HepG2 (cell line): ENCODE data around the gene NLE1. TPM values are rescaled to one million over a fixed set of nuclear protein-coding genes. Genes with fewer than 3 reads are reported as not detected.
A peak's percentile ranks its signal among the peaks of the same experiment; 100 is the strongest.

Experiments used
- ASH2L ChIP-seq: fragments of 300-600, 200-600 bp; sonication (generic); IDR thresholded peaks from 2 replicates; pipeline ENCODE4 v1.7.0; 2017; ENCODE audit warnings: low read depth, mild to moderate bottlenecking, moderate library complexity, mixed read lengths, low read length; ENCODE audit not compliant: insufficient read length
- EED ChIP-seq: sonication (generic); formaldehyde crosslinking; IDR thresholded peaks from 2 replicates; pipeline ENCODE4 v1.5.0; 2020; ENCODE audit warnings: mild to moderate bottlenecking, missing genetic modification reagents
- ERF ChIP-seq: IDR thresholded peaks from 2 replicates; pipeline ENCODE4 v1.6.1; 2018; ENCODE audit warnings: missing biosample characterization, missing genetic modification reagents
- ESRRA ChIP-seq: sonication (generic); formaldehyde crosslinking; IDR thresholded peaks from 2 replicates; pipeline ENCODE4 v1.5.1; 2020; ENCODE audit warnings: mild to moderate bottlenecking, low read depth, missing genetic modification reagents
- HDAC1 ChIP-seq: sonication (generic); formaldehyde crosslinking; IDR thresholded peaks from 2 replicates; pipeline ENCODE4 v1.5.1; 2020; ENCODE audit warnings: mild to moderate bottlenecking, missing genetic modification reagents
- HNF4G ChIP-seq, 2 experiments: sonication (generic) in 1 of 2; formaldehyde crosslinking in 1 of 2; IDR thresholded peaks; 2 replicates each; pipeline versions ENCODE4 v1.4.0 to v1.6.1; 2011 to 2020; ENCODE audit warnings: borderline replicate concordance in 2 of 2, low read depth in 2 of 2, mild to moderate bottlenecking in 2 of 2, low read length in 1 of 2, missing genetic modification reagents in 1 of 2, moderate library complexity in 1 of 2
- HNRNPLL ChIP-seq: fragments of 200-400 bp; formaldehyde crosslinking; IDR thresholded peaks from 2 replicates; pipeline ENCODE4 v1.6.1; 2017; ENCODE audit warnings: mild to moderate bottlenecking, low read depth, low read length; ENCODE audit not compliant: poor library complexity, severe bottlenecking
- KLF6 ChIP-seq: IDR thresholded peaks from 2 replicates; pipeline ENCODE4 v1.8.0; 2016; ENCODE audit warnings: missing biosample characterization, missing genetic modification reagents
- MXD4 ChIP-seq: IDR thresholded peaks from 2 replicates; pipeline ENCODE4 v1.6.1; 2016; ENCODE audit warnings: mild to moderate bottlenecking, missing biosample characterization, missing genetic modification reagents
- PCBP1 ChIP-seq: fragments of 200-400 bp; formaldehyde crosslinking; IDR thresholded peaks from 2 replicates; pipeline ENCODE4 v1.6.1; 2017; ENCODE audit warnings: mild to moderate bottlenecking, low read depth, low read length, borderline replicate concordance
- RBM22 ChIP-seq: fragments of 200-400 bp; formaldehyde crosslinking; optimal IDR thresholded peaks from 2 replicates; pipeline ENCODE3; 2017; ENCODE audit warnings: mild to moderate bottlenecking, low read length, moderate library complexity
- RCOR2 ChIP-seq: IDR thresholded peaks from 2 replicates; pipeline ENCODE4 v1.6.1; 2016; ENCODE audit warnings: missing biosample characterization, missing genetic modification reagents
- SAP130 ChIP-seq: IDR thresholded peaks from 2 replicates; pipeline ENCODE4 v1.6.1; 2016; ENCODE audit warnings: low read depth
- TBP ChIP-seq: sonication (generic); formaldehyde crosslinking; IDR thresholded peaks from 2 replicates; pipeline ENCODE4 v1.5.0; 2020; ENCODE audit warnings: missing genetic modification reagents
- TCF7L2 ChIP-seq: IDR thresholded peaks from 2 replicates; pipeline ENCODE4 v1.6.1; 2011; ENCODE audit warnings: mild to moderate bottlenecking, low read depth, low read length, moderate library complexity
- ZFY ChIP-seq: sonication (generic); formaldehyde crosslinking; IDR thresholded peaks from 2 replicates; pipeline ENCODE4 v1.4.0; 2020; ENCODE audit warnings: missing genetic modification reagents
- ZNF33B ChIP-seq: sonication (generic); formaldehyde crosslinking; IDR thresholded peaks from 2 replicates; pipeline ENCODE4 v1.5.1; 2020; ENCODE audit warnings: mild to moderate bottlenecking, missing genetic modification reagents
- ZNF343 ChIP-seq: sonication (generic); formaldehyde crosslinking; IDR thresholded peaks from 2 replicates; pipeline ENCODE4 v1.4.0; 2020; ENCODE audit warnings: mild to moderate bottlenecking, missing genetic modification reagents
- ZNF564 ChIP-seq: sonication (generic); formaldehyde crosslinking; IDR thresholded peaks from 2 replicates; pipeline ENCODE4 v1.8.1; 2023; ENCODE audit warnings: mild to moderate bottlenecking, missing genetic modification reagents
- ZNF674 ChIP-seq: sonication (generic); formaldehyde crosslinking; IDR thresholded peaks from 2 replicates; pipeline ENCODE4 v1.5.0; 2020; ENCODE audit warnings: low read depth, mild to moderate bottlenecking, missing genetic modification reagents
- ZNF749 ChIP-seq: sonication (generic); formaldehyde crosslinking; IDR thresholded peaks from 2 replicates; pipeline ENCODE4 v1.8.0; 2022; ENCODE audit warnings: mild to moderate bottlenecking, missing genetic modification reagents, moderate library complexity, borderline replicate concordance
- ZNF768 ChIP-seq: sonication (generic); formaldehyde crosslinking; IDR thresholded peaks from 2 replicates; pipeline ENCODE4 v1.4.0; 2020; ENCODE audit warnings: missing genetic modification reagents
- ZSCAN22 ChIP-seq: sonication (generic); formaldehyde crosslinking; IDR thresholded peaks from 2 replicates; pipeline ENCODE4 v1.4.0; 2020; ENCODE audit warnings: mild to moderate bottlenecking, missing genetic modification reagents
- polyA plus RNA-seq, 8 experiments: library from polyadenylated mRNA; depleted of rRNA in 3 of 8; stranded (reverse) in 7 of 8; unstranded in 1 of 8; fragments of >200 nt; fragmentation: Illumina TruSeq in 4 of 8; extraction: Trizol in 4 of 8; gene quantifications; 2 replicates each; pipeline versions ENCODE4 v1.2.1 to v1.2.3, GENCODE V29; 2011 to 2016; ENCODE audit warnings: low read depth in 4 of 8, missing spikeins in 1 of 8, mixed read lengths in 1 of 8; ENCODE audit not compliant: insufficient read depth in 1 of 8
- total RNA-seq, 5 experiments: library from RNA; depleted of rRNA; stranded (reverse); fragments of >200 nt; fragmentation: Illumina TruSeq; extraction: Trizol; gene quantifications; 2 replicates each; pipeline ENCODE4 v1.2.3, GENCODE V29; 2016; ENCODE audit warnings: low read depth in 1 of 5
- TF ChIP-seq, protein P1 (sequence below): sonication (generic); formaldehyde crosslinking; IDR thresholded peaks from 2 replicates; pipeline ENCODE4 v1.5.1; 2020; ENCODE audit warnings: mild to moderate bottlenecking, missing genetic modification reagents, borderline replicate concordance
- TF ChIP-seq, protein P2 (sequence below): sonication (generic); formaldehyde crosslinking; IDR thresholded peaks from 2 replicates; pipeline ENCODE4 v1.8.0; 2022; ENCODE audit warnings: missing genetic modification reagents, low read depth, mild to moderate bottlenecking, borderline replicate concordance

NLE1 gene
- total and polyA plus RNA-seq, 2 of the 13 experiments (the other 11 are each of a cell fraction or from before 2014, with no cell fraction given), result 20.3 to 34.5 TPM

DNA sequence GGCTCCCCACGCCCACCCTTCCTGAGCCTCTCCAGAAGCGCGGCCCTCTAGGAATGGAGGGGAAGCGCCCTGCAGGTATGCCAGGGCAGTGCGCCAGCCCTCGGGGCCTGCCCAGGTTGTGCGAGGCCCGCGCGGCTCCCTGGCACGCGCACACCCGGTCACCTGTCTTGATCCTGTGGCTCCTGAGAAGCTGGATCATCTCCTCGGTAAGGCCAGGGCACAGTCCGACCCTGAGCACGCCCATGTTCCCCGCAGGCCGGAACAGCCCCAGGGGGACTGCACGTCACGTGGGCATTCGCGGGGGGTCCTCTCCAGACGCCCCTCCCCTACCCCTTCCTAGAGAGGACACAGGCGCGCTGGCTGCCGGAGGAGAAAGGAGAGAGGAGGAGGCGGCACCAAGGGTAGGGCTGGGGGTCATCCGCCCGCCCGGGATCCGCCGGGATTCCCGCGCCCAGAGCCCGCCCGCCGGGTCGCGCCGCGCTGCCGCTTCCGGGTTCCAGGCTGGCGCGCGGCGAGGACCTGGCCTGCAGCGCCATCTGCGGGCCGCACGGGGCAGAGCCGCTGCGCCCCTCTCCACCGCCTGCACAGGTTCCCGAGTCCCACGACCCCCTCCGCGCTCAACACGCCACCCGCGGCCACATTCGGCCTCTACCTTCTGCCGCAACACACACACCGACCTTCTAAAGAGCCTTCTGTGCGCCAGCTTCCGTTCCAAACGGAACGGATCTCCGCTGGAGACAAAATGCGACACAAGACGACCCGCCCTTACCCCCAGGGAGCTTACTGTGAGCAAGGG, 22.5 kb downstream of the NLE1 start, which contains the start of gene RAD51D (continued):
- TF ChIP-seq, protein P1, sequence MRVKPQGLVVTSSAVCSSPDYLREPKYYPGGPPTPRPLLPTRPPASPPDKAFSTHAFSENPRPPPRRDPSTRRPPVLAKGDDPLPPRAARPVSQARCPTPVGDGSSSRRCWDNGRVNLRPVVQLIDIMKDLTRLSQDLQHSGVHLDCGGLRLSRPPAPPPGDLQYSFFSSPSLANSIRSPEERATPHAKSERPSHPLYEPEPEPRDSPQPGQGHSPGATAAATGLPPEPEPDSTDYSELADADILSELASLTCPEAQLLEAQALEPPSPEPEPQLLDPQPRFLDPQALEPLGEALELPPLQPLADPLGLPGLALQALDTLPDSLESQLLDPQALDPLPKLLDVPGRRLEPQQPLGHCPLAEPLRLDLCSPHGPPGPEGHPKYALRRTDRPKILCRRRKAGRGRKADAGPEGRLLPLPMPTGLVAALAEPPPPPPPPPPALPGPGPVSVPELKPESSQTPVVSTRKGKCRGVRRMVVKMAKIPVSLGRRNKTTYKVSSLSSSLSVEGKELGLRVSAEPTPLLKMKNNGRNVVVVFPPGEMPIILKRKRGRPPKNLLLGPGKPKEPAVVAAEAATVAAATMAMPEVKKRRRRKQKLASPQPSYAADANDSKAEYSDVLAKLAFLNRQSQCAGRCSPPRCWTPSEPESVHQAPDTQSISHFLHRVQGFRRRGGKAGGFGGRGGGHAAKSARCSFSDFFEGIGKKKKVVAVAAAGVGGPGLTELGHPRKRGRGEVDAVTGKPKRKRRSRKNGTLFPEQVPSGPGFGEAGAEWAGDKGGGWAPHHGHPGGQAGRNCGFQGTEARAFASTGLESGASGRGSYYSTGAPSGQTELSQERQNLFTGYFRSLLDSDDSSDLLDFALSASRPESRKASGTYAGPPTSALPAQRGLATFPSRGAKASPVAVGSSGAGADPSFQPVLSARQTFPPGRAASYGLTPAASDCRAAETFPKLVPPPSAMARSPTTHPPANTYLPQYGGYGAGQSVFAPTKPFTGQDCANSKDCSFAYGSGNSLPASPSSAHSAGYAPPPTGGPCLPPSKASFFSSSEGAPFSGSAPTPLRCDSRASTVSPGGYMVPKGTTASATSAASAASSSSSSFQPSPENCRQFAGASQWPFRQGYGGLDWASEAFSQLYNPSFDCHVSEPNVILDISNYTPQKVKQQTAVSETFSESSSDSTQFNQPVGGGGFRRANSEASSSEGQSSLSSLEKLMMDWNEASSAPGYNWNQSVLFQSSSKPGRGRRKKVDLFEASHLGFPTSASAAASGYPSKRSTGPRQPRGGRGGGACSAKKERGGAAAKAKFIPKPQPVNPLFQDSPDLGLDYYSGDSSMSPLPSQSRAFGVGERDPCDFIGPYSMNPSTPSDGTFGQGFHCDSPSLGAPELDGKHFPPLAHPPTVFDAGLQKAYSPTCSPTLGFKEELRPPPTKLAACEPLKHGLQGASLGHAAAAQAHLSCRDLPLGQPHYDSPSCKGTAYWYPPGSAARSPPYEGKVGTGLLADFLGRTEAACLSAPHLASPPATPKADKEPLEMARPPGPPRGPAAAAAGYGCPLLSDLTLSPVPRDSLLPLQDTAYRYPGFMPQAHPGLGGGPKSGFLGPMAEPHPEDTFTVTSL (CRISPR knock-in tag), result no peak
- TF ChIP-seq RBM22 (no peak), ZNF768 (CRISPR knock-in tag) (peak; percentile 20; the same call in 1 of the 2 replicates), RCOR2 (CRISPR knock-in tag) (no peak), ZNF564 (CRISPR knock-in tag) (0 out of 2 replicates have a peak, but pooled peaks have one; percentile 19), HNF4G (IDR thresholded peaks at IDR 0.05; ENCODE audit: borderline replicate concordance, low read depth, low read length) (no peak), HNF4G (CRISPR knock-in tag; IDR thresholded peaks at IDR 0.05; ENCODE audit: borderline replicate concordance, low read depth) (0 out of 2 replicates have a peak, but pooled peaks have one; percentile 16), ESRRA (CRISPR knock-in tag) (peak; percentile 13; the same call in 1 of the 2 replicates), ASH2L (peak; percentile 63), HNRNPLL (peak; percentile 67), TBP (CRISPR knock-in tag) (no peak), ZNF33B (CRISPR knock-in tag) (no peak), ZNF749 (CRISPR knock-in tag) (peak; percentile 21; the same call in 1 of the 2 replicates), KLF6 (CRISPR knock-in tag) (0 out of 2 replicates have a peak, but pooled peaks have one; percentile 22), SAP130 (CRISPR knock-in tag) (peak; percentile 86), ZSCAN22 (no peak), PCBP1 (0 out of 2 replicates have a peak, but pooled peaks have one; percentile 44), HDAC1 (CRISPR knock-in tag) (peak; percentile 80), ERF (no peak), ZNF343 (CRISPR knock-in tag) (no peak), TCF7L2 (no peak), MXD4 (peak; percentile 41; the same call in 1 of the 2 replicates), ZNF674 (CRISPR knock-in tag) (0 out of 2 replicates have a peak, but pooled peaks have one; percentile 45), ZFY (CRISPR knock-in tag) (peak; percentile 87), EED (CRISPR knock-in tag) (peak; percentile 73)
- TF ChIP-seq, protein P2, sequence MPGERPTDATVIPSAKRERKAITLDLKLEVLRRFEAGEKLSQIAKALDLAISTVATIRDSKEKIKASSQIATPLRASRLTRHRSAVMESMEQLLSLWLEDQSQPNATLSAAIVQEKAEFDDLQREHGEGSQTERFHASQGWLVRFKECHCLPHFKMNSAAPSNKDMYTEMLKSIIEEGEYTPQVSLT, result peak; percentile 57; the same call in 1 of the 2 replicates
